ENCODE data around the gene LITAFD.
"Not testable (repeated sequence)": the region's sequence is repeated elsewhere in the genome, so short reads cannot be mapped to it uniquely, and the experiment has no call there.

The LITAFD gene

DNA sequence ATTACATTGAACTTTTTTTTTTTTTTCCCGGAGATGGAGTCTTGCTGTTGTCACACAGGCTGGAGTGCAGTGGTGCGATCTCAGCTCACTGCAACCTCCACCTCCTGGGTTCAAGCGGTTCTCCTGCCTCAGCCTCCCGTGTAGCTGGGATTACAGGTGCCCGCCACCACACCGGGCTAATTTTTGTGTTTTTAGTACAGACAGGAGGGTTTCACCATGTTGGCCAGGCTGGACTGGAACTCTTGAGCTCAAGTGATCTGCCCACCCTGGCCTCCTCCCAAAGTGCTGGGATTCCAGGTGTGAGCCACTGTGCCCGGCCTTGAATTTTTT lies 8.3 kb upstream of the LITAFD start:
- DNase-seq = not testable (repeated sequence)

DNA sequence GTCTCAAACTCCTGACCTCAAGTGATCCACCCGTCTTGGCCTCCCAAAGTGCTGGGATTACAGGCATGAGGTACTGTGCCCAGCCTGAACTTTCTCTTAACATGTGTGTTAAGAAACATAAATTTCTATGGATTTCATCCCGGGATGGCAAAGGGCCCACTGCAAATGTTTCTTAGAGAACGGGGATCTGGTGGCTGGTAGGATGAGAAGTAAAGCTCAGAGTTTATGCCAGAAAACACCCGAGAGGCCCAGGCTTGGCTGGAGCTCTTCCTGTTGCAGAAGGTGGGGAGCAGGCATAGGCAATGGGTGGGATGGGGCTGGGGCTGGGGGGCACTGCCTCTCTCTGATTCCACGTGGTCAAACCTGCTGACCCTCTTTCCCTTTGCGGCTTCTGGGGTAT lies 7.8 kb upstream of the LITAFD start:
- DNase-seq = no peak

DNA sequence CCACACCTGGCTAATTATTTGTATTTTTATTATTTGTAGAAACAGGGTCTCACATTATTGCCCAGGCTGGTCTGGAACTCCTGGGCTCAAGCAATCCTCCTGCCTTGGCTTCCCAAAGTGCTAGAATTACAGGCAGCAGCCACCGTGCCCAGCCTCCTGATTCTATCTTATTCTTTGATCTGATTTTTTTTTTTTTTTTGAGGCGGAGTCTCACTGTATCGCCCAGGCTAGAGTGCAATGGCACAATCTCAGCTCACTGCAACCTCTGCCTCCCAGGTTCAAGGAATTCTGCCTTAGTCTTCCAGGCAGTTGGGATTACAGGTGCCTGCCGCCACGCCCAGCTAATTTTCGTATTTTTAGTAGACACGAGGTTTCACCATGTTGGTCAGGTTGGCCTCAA lies 6.8 kb upstream of the LITAFD start:
- DNase-seq = not testable (repeated sequence)

DNA sequence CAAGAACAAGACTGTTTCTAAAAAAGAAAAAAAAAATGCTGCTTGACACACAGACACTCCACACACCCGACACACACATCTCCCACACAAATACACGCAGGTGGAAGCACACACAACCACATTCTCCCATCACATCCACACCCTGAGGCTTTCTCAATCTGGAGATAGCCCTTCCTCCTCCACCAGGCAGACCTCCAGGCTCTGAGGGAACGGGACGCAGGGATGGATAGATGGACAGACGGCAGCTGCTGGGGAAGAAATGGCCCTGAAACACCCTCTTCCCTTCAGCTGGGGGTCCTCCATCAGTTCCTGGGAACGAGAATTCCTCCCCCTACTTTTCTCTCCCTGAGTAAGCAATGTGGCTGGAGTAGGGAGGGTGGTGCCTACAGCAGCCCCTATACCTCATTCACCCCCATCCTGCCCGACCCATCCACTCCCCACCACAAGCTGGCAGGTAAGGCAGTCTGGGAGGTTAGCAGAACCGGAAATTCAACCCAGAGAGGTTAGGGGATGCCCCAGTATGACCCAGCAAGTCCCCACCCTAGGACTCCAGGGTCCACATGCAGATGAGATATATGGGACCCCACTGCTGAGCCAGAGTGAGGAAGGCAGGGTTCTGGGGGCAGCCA lies 4.1 kb upstream of the LITAFD start:
- DNase-seq = no peak

DNA sequence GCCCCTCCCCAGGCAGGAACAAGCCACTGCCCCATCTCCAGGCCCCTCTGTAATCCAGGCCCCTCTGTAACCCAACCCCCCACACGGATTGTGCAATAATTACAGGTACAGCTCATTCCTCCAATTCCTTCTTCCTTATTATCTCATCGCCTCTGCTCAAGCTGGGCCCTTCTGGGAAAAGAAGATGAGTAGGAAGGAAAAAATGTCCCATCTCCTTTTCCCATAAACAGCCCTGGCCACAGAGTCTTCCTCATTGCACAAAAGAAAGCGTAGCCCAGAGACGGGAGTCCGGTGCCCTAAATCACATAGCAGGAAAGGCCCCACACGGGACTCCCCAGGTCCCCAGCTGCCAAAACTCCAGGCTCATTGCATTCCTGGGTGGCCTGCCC lies 3.6 kb upstream of the LITAFD start:
- peak; percentile 85 for DNase-seq

DNA sequence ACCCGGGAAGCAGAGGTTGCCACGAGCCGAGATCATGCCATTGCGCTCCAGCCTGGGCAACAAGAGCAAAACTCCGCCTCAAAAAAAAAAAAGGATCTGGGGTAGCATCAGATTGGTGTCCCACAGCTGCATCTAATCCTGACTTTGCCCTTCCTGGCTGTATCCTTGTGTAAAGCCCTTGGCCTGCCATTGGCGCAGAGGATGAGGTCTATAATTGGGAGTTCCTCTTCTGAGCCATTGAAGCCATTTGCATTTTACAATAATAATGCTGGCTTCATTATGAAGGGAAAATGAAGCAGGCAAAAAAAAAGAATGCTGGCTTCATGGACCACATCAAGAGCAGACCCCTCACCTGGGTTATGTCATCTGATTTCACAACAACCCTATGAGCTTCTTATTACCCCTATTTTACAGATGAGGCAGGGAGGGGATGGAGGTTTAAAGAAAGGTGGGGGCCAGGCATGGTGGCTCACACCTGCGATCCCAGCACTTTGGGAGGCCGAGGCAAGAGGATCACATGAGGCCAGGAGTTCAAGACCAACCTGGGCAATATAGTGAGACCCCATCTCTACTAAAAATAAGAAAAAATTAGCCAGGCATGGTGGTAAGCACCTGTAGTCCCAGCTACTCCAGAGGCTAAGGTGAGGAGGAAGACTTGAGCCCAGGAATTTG lies 1.2 kb upstream of the LITAFD start:
- no peak for DNase-seq

DNA sequence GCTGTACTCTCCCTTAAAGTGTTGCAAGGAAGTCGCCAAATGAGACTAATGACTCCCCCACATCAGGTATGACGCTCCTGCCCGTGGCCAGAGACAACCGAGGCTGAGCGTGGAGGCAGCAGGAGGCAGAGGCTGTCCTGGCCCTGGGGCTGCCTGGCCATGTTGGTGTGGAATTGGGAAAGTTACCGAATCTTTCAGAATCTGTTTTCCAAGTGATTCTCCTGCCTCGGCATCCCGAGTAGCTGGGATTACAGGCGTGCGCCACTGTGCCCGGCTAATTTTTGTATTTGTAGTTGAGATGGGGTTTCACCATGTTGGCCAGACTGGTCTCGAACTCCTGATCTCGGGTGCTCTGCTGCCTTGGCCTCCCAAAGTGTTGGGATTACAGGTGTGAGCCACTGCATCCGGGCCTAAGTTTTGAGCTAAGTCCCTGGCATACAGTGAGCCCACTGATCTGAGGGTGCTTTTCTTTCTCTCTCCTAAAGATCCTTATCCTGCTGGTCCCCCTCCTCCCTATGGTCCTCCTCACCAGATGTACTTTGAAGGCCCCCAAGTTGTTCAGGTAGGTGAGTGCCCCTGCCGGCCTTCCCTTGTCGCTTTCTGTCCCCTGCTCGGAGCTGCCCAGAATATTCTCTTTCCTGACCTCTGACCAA lies 700 bp downstream of the LITAFD start:
- DNase-seq = no peak

DNA sequence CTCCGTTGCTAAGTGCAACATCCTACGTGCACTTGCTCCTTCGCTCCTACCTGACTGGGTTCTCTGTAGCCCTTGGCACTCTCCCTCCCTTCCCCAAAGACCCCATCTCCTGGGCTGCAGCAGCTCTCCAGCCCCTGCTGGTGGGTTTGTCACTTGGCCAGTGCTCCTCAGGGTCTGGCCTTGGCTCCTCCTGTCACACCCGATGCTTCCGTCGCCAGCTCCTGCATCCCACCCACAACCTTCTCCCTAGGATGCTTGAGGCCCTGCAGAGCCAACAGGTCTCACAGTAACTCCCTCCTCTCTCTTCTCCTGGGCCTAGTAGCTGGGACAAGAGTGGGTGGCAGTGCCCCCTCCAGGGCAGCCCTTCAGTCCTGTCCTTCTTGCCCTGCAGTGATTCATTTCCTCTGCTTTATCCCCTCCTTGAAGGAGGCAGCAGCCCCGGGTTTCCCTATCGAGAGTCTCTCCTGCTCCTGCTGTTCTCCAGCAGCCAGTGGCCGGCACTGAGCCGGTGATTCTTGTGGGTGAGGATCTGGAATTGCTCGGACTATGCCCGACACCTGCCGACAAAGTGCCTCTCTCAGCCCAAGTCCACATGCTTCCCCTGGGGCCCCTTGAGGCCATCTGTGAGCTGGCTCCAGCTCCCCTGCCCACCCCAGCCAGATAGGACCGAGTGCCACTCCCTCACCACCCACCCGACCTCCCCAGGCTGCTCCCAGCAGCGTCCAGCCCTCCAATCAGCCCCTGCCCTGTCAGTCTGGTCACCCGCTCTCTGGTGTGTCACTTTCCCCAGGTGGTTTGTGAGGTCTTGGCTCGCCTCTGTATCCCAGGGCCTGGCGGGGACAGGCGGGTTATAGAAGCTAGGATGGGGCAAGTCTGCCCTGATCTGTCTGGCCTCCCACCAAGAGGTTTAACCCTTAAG lies 3.8 kb downstream of the LITAFD start:
- DNase-seq = peak; percentile 18

DNA sequence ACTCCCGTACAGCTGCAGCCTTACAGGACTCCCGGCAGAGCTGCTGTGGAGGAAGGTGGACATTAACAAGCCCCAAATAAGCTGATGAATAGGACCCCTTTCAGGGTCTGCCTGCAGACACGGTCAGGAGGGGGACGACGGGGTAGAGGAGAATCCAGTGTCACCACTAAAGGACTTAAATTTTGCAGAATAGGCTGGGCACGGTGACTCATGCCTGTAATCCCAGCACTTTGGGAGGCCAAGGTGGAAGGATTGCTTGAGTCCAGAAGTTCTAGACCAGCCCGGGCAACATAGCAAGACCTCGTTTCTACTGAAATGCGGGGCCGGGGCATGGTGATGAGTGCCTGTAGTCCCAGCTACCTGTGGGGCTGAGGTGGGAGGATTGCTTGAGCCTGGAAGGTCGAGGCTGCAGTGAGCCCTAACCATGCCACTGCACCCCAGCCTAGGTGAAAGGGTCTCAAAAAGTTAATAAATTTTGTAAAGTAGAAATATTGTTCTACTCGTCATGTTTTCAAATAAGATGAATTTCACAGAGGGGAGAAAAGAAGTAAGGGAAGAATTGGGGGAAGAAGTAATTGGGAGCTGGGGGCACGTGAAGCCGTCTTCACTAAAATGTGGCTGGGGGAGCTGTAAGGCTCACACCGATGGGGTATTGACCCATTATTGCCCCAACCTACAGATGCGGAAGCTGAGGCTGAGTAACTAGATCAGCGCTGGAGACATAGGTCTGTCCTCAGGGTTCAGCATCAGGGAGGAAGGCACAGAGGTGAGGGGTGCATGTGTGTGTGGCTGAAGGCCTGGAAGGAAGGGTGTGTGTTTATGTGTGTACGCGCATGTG lies 4.7 kb downstream of the LITAFD start:
- DNase-seq = no peak

DNA sequence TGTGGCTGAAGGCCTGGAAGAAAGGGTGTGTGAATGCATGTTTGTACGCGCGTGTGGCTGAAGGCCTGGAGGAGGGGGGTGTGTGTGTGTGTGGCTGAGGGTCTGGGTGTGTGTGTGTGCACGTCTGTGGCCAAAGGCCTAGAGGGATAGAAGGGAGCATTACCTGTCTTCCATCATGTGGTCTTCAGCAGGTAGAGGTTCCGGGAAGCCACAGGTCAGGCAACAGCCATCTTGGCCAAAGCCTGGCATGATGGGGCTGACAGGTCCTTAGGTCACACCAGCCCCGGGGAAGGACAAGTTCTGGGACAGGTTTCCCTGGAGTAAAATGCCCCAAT lies 5.2 kb downstream of the LITAFD start:
- DNase-seq = no peak

DNA sequence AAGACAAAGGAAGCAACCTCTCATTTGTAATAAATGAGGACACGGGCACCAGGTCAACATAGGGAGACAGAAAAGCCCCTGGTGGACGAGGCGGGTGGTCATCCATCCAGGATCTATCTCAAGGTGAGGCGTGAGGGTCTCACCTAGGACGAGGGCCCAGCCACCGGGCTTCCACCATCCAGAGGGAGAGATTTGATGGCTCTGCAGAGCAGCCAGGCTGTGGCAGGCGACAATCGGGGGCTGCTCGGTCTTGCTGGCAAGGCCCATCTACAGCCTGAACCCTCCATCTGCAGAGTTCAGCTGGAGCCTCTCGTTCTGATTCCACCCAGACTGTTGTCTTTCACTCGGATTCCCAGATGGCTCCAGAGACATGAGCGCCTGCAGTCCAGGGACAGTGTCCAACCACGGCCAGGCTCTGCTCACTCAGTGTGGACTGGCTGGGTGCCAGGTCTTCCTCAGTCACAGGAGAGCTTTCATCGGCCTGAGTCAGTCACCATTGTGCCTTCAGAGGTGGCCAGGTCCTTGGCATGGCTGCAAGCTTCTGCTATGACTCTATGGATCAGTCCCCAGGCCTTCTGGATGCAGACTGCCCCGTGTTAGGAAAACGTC lies 5.9 kb downstream of the LITAFD start:
- no peak for DNase-seq

DNA sequence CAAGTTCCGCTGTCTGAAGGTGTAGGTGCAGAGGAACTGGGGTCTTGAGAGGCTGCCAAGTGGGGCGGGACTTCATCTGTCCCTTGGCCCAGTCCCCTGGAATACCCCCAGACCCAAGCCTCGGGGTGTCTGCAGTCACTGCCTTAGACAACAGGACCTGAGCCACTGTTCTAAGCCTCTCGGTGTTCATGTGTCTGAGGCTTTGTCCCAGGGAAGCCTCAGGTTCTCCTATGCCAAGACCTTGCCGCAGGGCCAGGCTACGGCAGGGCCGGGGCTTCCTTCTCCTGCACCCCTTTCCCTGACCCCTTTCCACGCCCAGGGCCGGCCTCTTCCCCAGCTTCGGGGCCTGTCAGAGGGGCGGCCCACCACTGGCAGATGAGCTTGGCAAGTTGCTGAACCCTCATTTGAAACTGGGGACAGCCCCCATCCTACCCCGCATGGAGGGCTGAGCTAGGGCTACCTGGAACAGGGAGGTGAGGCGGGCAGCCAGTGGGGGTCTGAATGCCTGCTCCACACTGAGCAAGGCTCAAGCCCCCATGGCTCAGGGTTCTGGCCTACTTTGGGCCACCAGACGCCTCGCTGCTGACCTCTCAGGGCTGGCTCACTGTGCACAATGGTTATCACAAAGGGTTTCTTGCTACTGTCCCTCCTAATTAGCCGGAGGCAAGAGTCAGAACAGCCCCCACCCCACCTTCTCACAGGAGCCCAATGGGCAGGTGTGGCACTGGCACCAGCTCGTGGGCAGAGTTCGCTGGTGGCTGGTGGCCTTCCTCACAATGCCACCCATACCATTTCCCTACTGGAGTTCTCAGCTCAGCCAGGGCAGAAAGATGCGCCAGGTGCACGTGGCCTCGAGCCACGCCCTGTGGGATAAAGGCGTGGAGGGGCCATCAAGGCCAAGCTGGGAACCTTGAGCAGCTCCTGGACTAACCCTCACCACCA lies 7.1 kb downstream of the LITAFD start:
- no peak for DNase-seq

DNA sequence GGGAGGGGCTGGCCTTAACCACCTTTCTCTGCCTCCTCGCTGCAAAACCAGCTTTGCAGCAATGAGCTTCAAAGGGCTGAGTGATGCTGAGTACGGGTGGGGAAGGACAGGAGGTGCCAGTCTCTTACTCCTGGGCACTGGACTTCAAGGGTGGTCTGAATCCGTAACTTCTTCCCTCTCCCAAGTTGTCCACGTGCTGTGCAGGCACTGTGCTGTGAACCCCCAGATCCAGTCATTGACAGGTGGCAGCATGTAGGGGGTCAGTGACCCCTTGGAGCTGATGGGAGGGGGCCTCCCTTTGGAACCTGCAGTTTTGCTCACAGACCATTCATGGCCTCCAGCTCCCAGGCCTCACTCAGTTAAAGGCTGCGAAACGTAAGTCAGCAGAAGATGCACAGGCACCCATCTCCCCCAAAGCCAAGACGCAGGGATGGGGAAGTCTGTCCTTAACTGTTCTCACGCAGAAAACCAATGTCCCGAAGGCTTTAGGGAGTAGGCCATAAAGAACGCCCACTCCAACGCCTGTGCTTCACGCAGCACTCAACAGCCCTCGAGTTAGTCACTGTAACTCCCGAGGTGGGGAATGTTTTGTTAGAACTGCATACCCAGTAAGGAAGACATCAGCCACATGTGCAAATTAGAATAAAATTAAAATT lies 7.9 kb downstream of the LITAFD start:
- DNase-seq = no peak

DNA sequence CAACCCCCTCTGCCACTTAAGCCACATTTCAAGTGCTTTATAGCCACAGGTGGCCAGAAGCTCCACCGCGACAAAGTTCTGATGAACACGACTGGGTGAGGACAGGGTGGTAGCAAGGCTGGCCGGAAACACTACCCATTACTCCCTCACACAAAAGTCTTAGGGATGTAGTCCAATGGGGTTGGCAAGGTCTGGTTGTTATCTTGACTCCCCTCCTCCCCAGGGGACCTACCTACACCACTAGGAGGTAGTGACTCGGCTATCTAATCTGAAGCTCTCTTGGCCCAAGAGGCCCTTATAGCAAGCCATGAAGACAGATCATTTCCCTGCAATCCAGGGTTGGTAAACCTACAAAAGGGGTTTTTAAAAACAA lies 8.4 kb downstream of the LITAFD start:
- no peak for DNase-seq

DNA sequence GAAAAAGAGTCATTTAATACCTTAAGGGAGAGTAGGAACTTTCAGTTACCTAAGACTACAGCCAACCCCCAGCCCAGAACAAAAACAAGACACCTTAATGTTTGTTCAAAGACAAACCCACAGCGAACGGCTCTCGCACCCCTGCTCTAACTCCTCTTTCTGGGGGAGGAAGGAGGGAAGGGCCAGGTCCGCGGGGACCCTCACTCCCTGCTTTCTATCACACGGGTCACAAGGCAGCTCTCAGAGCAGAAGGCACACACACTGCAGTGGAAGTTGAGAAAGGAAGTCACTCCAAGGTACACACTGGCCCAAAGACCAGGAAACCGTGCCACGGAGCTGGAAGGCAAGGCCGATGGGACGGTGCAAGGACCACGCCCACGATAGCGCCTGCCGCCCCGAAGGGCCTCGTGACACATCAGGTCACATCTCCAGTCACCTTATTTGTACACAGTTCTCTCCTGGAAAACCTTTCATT lies 10.0 kb downstream of the LITAFD start:
- DNase-seq = no peak

DNA sequence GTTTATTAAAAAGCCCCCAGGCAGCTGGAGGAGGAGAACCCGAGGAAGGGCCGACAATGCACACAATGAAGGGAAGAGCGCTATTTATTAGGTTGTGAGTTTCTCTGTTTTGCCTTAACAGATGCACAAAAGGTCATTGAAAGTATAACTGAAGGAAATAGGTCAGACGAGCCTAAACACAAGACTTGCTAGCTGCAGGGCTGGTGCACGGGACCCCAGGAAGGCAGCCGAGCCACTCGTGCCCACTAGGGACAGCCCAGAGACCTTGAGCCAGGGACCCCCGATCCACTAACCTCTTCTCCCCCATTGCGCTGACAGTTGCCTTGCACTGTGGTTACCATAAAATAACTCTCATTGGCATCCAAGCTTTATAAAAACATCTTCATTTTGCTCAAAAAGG lies 11.3 kb downstream of the LITAFD start:
- no peak for DNase-seq

DNA sequence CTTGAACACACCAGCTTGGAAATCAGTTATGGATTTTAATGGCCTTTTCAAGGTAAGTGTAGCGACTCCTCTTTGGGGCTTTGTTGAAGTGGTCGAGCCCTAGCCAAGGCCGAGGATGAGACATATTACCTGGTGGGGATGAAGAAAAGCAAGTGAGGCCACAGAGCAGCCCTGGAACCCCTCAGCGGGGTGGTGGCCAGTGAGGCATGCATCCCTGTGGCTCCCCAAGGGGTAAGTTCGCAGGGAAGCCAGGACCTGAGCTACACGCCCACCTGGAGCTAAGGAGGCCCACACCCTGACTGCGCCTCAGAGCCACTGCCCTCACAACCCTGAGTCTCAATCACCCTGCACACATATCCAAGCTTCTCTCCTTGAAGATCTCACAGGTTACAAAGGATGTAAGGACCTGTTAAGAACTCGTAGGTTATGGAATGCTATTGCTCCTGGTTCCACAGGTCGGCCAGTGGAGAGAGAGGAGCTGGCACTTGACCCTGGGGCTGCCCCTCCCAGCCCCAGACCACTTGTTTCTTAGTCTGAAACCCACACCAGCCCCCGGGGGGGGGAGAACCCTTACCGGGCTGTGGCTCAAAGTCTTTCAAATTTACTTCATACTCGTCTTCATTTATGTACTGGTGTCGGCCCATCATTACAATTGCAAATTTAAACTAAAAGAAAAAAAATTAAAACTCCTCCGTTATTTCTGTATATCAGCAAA lies 12.0 kb downstream of the LITAFD start:
- DNase-seq = no peak

DNA sequence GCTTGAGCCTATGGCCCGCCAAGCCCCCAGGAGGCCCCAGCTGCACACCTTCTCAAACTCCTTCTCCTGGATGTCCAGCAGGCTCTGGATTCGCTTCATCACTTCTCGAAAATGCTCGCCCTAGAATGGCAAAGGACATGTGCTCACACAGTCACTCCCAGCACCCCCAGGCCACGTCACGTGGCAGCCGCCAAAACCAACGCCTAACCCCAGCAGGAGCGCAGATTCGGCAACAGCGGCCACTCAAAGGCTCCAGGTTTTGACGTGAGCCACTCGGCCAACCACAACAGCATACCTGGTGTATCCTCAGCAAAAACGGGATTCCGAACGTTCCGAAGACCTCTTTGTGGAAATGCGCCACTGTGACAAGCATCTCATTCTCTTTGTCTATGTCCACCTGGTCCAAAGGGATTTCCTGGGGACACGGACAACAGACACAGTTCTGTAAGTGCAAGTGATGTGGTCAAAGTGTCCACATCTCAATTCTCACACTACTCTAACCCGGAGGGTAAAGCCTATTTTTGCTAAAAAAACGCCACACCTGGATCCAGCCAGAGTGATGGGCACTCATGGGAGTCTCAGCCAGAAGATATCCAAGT lies 12.7 kb downstream of the LITAFD start:
- no peak for DNase-seq

DNA sequence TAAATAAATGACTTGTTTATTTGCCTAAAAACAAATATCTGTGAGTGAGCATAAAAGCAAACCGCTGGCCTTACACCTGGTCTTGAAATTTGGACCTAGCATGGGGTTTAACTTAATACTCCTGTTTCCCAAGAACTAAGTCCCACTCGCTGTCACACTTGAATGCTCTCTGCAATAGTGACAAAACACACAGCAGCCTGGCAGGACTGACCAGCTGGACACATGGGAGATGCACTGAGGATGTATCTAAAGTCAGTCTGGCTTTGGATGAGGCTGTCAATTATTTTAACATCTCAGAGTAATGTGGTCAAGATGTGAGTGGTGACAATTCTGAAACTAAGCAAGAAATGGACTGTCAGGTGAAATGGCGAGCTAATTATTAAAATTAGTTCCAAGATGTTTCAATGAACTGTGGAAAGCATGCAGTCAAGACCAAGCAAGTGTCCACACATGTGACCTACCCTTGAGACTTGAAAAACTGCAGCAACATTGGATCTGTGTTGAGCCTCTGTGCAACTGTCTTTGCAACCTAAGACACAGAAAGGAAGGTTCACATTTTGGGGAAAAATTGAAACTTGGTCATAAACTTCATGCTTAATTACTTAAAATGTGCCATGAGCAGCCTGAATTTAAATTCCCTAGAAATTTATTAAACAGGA lies 16.6 kb downstream of the LITAFD start:
- DNase-seq = no peak
